Measurements from ENCODE around the gene ITPRID1. TPM values are rescaled to one million over a fixed set of nuclear protein-coding genes. Genes with fewer than 3 reads are reported as not detected.

Gene ITPRID1
- total RNA-seq, 1 experiment from 2014 or later: 0.21 TPM

GRCh38 chr7:31490796-31491314, 23.0 kb upstream of the ITPRID1 start:
- BruUV-seq (replicated peaks): no TSS peak
- intact Hi-C loops (cut with micrococcal nuclease; ENCODE audit: unreplicated experiment): no loop called here
- Histone ChIP-seq H3K36me3 (ENCODE audit: insufficient read depth, low read length, poor library complexity, severe bottlenecking) (no peaks in the 10 kb centered on the region), H3K9me3 (ENCODE audit: low read depth, low read length, poor library complexity, severe bottlenecking) (no peaks in the 10 kb centered on the region), H3K27ac (ENCODE audit: low read depth, low read length, poor library complexity, severe bottlenecking) (no peak overlapping the region), H3K4me1 (ENCODE audit: insufficient read depth, low read length, poor library complexity, severe bottlenecking) (peaks cover 28% of the 10 kb centered on the region), H3K4me3 (ENCODE audit: low read depth, low read length, poor library complexity, severe bottlenecking) (no peak overlapping the region), H3K27me3 (replicated peaks; ENCODE audit: insufficient read depth, low read depth, low read length, poor library complexity) (no peaks in the 10 kb centered on the region)
- DNase-seq (ENCODE audit: low spot score): no peak
- TF ChIP-seq EZH2 (IDR thresholded peaks at IDR 0.05; ENCODE audit: borderline replicate concordance, low read depth, low read length, poor library complexity, severe bottlenecking) (no peak), CTCF (conservative IDR thresholded peaks at IDR 0.05; ENCODE audit: low read depth, low read length) (no peak)
- POLR2A ChIA-PET (ENCODE audit: low non-redundant PET): no interaction called here
- CTCF ChIA-PET: no interaction called here

DNA sequence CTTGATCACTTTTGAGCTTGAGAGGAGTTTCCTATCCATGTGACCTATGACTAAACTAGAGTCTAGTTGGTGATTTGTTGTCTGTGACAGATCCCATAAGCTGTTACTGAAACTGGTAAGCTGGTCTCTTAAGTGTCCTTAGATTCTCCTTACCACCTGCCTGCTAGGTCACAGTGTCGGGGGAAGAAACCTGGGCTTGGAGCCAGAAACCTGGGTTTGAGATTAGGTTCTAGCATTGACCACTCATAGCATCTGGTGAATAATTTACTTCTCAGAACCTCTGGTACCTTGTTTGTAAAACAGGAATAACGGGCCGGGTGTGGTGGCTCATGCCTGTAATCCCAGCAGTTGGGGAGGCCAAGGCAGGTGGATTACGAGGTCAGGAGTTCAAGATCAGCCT, 21.8 kb upstream of the ITPRID1 start:
- intact Hi-C loops (cut with micrococcal nuclease; ENCODE audit: unreplicated experiment): no loop called here
- no TSS peak for BruUV-seq (replicated peaks)
- POLR2A ChIA-PET (ENCODE audit: low non-redundant PET): no interaction called here

GRCh38 chr7:31493714-31494181, 20.1 kb upstream of the ITPRID1 start:
- intact Hi-C loops (cut with micrococcal nuclease; ENCODE audit: unreplicated experiment): no loop called here
- no peaks in the 10 kb centered on the region for H3K36me3 ChIP-seq (ENCODE audit: insufficient read depth, low read length, poor library complexity, severe bottlenecking)
- H3K27ac ChIP-seq (ENCODE audit: low read depth, low read length, poor library complexity, severe bottlenecking): peak overlapping the region; percentile 64
- no peak overlapping the region for H3K4me3 ChIP-seq (ENCODE audit: low read depth, low read length, poor library complexity, severe bottlenecking)
- ChIA-PET CTCF (no interaction called here), POLR2A (ENCODE audit: low non-redundant PET) (no interaction called here)
- DNase-seq (ENCODE audit: low spot score): peak; percentile 86
- H3K9me3 ChIP-seq (ENCODE audit: low read depth, low read length, poor library complexity, severe bottlenecking): no peaks in the 10 kb centered on the region
- TF ChIP-seq EZH2 (IDR thresholded peaks at IDR 0.05; ENCODE audit: borderline replicate concordance, low read depth, low read length, poor library complexity, severe bottlenecking) (no peak), CTCF (conservative IDR thresholded peaks at IDR 0.05; ENCODE audit: low read depth, low read length) (no peak)
- H3K27me3 ChIP-seq (replicated peaks; ENCODE audit: insufficient read depth, low read depth, low read length, poor library complexity): no peaks in the 10 kb centered on the region
- no TSS peak for BruUV-seq (replicated peaks)
- H3K4me1 ChIP-seq (ENCODE audit: insufficient read depth, low read length, poor library complexity, severe bottlenecking): peaks cover 19% of the 10 kb centered on the region

More for the DNA sequence above, 21.8 kb upstream of the ITPRID1 start:
- CTCF ChIA-PET: no interaction called here
- Histone ChIP-seq H3K36me3 (ENCODE audit: insufficient read depth, low read length, poor library complexity, severe bottlenecking) (no peaks in the 10 kb centered on the region), H3K27ac (ENCODE audit: low read depth, low read length, poor library complexity, severe bottlenecking) (no peak overlapping the region), H3K27me3 (replicated peaks; ENCODE audit: insufficient read depth, low read depth, low read length, poor library complexity) (no peaks in the 10 kb centered on the region), H3K9me3 (ENCODE audit: low read depth, low read length, poor library complexity, severe bottlenecking) (no peaks in the 10 kb centered on the region), H3K4me1 (ENCODE audit: insufficient read depth, low read length, poor library complexity, severe bottlenecking) (peaks cover 25% of the 10 kb centered on the region), H3K4me3 (ENCODE audit: low read depth, low read length, poor library complexity, severe bottlenecking) (no peak overlapping the region)
- DNase-seq (ENCODE audit: low spot score): no peak
- TF ChIP-seq EZH2 (IDR thresholded peaks at IDR 0.05; ENCODE audit: borderline replicate concordance, low read depth, low read length, poor library complexity, severe bottlenecking): no peak
- TF ChIP-seq CTCF (conservative IDR thresholded peaks at IDR 0.05; ENCODE audit: low read depth, low read length): no peak

Measured in A673 (cell line).